Keratinocyte (primary cell): Measurements from ENCODE around the gene SSB.

Experiments
- CTCF ChIP-seq, 3 experiments: IDR thresholded peaks in 1 of 3; conservative IDR thresholded peaks in 1 of 3; optimal IDR thresholded peaks in 1 of 3; 2 replicates in 2 of 3; 3 replicates in 1 of 3; pipeline versions ENCODE3 to v1.5.1; 2011; ENCODE audit warnings: low read length in 3 of 3, mild to moderate bottlenecking in 3 of 3, moderate library complexity in 2 of 3, control low read depth in 1 of 3, inconsistent platforms in 1 of 3; ENCODE audit not compliant: insufficient read depth in 2 of 3; ENCODE audit errors: extremely low read depth in 1 of 3
- EZH2 ChIP-seq: IDR thresholded peaks from one replicate; pipeline ENCODE4 v1.6.1; 2012; ENCODE audit warnings: inconsistent platforms, mild to moderate bottlenecking, low read length, moderate library complexity

DNA sequence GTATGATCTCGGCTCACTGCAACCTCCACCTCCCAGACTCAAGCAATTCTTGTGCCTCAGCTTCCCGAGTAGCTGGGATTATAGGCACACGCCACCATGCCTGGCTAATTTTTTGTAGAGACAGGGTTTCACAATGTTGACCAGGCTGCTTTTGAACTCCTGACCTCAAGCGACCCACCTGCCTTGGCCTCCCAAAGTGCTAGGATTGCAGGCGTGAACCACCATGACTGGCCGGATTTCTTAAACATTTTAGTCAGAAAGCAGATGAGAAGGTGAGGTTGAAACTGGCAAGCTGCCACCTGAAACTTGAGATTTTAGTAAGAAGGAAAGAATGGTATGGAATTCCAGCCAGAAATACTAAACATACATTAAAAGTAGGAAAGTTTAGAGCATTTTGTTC lies 33.1 kb upstream of the SSB start:
- no peak for TF ChIP-seq CTCF (optimal IDR thresholded peaks at IDR 0.05 in 1 of 3, IDR thresholded peaks at IDR 0.05 in 1 of 3, conservative IDR thresholded peaks at IDR 0.05 in 1 of 3; ENCODE audit: extremely low read depth in 1 of 3, insufficient read depth in 2 of 3, low read length in 3 of 3)
- no peak for TF ChIP-seq EZH2
